LHCN-M2 (cell line): ENCODE results near the gene ZNF837. TPM values are rescaled to one million over a fixed set of nuclear protein-coding genes. Genes with fewer than 3 reads are reported as not detected.
"Not testable (repeated sequence)": the region's sequence is repeated elsewhere in the genome, so short reads cannot be mapped to it uniquely, and the experiment has no call there.

Experiments
- DNase-seq: peaks from one replicate; pipeline ENCODE4 v3.0.0-alpha.2; 2012; ENCODE audit warnings: low read depth
- polyA plus RNA-seq: library from polyadenylated mRNA; unstranded; fragments of >200 nt; gene quantifications from one replicate; pipeline ENCODE4 v1.2.1, GENCODE V29; 2012; ENCODE audit warnings: missing spikeins
- total RNA-seq: library from RNA; depleted of rRNA; stranded (reverse); fragments of >200 nt; gene quantifications from 2 replicates; pipeline ENCODE4 v1.2.3, GENCODE V29; 2014; rRNA removed

Gene ZNF837
- 4.6 and 6.0 TPM in 2 replicates for total RNA-seq
- polyA plus RNA-seq, result 1.6 TPM

- DNase-seq, result peak; percentile 100
These were observed at the start of gene ZNF837 for GRCh38 chr19:58380662-58381459. TSS of gene ZNF837 (minus strand) at chr19:58381030. CDS start at chr19:58369332, 11,698 bp downstream.

DNA sequence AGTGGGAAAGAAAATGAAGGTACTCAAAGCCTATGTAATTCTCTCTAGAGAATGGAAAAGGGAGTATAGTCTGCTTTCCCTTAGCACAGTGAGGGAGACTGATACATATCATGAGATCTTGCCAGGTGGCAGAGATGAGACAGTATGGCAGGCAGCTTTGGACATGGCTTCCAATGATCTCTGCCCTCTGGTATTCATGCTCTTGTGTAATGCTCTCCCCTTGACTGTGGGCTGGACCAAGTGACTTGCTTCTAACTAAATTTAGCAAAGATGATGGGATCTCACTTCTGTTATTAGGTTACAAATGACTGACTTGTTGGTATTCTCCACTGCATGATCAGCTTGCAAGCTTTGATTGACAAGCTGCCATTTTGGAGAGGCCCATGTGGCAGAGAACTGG lies 48.9 kb upstream of the ZNF837 start:
- no peak for DNase-seq

DNA sequence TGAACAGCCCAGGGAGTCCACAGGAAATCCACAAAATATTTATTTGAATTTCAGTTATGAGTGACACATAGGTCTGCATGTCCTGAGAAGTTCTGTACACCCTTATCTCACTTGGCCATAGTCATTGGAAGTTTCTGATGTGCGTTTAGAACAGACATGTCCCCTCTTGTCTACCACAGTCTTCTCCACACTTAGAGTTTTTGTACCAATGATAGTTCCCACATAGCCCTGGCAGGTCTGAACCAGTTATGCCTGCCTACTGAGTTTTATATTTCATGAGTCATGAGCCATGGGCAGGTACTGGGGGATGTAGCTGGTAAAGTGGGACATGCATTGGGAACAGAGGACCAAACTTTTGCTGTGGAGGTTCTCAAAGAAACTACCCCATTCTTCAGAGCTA lies 47.8 kb upstream of the ZNF837 start:
- no peak for DNase-seq

DNA sequence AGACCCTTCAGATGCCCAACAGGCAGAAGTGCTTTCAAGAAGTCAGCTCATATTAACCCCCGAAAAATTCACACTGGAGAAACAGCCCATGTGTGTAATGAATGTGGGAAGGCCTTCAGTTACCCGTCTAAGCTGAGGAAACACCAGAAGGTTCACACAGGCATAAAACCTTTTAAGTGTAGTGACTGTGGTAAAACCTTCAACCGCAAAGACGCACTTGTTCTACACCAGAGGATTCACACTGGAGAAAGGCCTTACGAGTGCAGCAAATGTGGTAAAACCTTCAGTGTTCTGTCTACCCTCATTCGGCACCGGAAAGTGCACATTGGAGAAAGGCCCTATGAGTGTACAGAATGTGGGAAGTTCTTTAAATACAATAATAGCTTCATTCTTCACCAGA lies 36.2 kb upstream of the ZNF837 start:
- DNase-seq, result no peak

GRCh38 chr19:58416604-58417003 lies 35.8 kb upstream of the ZNF837 start:
- no peak for DNase-seq

- peak; percentile 36 for DNase-seq
These were observed 28.4 kb upstream of the ZNF837 start for GRCh38 chr19:58409010-58409790.

GRCh38 chr19:58408152-58409009 lies 27.6 kb upstream of the ZNF837 start, which contains the start of gene ZNF584:
TSS of gene ZNF584 (plus strand) at chr19:58408649. CDS start at chr19:58409148, 499 bp downstream.
- DNase-seq, result peak; percentile 92

DNA sequence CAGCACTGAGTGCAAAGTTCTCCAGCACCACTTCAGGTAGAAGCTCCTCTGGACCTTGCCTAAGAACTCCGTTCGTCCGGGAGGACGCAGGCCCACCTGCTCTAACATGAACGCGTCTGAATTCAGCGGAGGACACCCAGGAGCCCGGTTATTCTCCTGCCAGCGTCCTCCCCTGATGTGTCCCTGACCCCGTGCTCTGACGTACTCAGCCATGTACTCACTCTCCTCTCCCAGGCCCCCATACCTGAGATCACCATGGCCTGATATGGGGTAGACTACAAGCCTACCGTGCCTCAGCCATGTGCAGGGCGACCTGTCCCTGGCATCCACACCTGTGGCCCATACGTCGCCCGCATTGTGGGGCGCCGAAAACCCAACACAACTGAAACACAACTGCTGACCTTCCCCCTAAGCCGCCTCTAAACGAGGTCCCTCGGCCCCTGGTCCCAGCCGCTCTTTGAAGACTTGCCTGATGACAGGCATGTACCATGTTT lies 26.9 kb upstream of the ZNF837 start:
- no peak for DNase-seq

DNA sequence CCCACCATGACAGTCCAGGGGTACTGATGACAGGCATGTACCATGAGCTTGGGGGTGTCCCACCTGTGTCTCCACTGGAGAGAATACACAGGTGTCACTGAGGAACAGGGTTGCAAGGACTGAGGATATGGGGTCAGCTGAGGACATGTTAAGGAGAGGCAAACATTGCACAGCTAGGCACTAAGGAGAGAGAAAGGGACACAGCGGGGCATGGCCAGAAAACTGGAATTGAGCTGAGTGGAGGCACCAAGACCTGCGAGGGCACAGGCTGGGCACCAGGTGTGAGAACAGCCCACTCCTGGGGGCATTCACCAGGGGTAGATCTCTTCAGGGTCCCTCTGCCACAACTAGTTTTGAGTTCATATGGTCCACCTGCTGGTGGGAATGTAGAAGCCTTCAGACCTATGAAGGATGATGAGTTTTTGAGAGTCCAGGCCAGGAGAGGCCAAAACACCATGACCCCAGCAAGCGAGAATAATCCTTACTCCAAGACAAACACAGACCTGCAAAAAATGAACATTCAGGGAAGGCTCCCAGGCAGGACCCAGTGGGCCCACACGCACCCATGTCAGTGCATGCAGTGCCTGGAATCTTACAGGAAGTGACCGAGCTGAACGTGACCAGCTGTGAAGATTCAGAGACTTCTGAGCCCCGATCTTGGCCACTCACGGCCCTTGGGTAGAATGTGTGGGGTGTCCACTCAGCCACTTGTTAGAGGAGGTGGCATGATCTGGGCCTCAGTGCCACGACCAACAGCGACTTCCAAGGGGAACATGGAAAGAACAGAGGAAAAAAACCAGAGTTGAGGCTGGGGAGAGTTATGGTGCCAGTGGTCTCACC lies 26.2 kb upstream of the ZNF837 start:
- DNase-seq, result no peak

DNA sequence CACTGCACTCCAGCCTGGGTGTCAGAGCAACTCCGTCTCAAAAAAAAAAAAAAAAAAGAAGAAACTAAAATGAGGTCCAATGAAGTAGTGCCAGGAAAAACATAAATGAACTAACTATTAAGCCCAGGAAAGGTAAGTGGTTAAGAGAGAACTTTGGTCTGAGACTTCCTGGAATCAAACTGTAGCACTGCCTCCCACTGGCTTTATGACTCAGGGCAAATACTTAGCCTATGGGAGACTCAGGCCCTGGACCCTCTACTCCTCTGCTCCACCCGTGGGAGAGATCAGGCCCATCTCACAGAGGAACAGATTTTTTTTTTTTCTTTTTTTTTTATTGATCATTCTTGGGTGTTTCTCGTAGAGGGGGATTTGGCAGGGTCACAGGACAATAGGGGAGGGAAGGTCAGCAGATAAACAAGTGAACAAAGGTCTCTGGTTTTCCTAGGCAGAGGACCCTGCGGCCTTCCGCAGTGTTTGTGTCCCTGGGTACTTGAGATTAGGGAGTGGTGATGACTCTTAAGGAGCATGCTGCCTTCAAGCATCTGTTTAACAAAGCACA lies 23.2 kb upstream of the ZNF837 start:
- DNase-seq, result not testable (repeated sequence)

- no peak for DNase-seq
These were observed 21.1 kb upstream of the ZNF837 start for GRCh38 chr19:58401840-58402421.

- DNase-seq, result peak; percentile 98
These were observed 20.3 kb upstream of the ZNF837 start for GRCh38 chr19:58400916-58401839.

DNA sequence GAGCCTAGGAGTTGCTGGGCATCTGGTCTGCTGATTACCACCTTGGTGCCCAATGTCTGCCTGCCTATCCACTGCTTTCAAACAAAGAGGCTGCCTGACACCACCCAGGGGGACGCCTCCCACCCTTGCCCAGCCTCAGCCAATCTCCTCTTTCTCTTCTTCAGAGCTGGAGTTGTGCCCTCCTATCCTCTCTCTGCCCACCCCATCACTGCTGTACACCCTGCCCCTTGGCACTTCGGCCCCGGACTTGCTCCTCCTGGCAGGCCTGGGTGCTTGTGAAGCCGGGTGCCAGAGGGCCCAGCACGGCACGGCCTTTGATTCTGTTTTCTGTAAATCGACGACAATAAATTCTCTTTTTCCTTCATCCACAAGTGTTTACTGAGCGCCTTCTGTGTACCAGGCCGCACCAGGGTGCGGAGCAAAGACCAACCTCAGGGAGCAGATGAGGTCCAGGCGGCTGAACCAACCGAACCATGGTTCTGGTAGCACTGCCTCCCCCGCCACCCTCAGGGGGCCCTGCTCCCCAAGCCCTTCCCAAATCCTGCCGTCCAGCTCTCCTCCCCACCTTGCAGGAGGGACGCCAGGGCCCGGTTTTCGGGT lies 19.6 kb upstream of the ZNF837 start:
- no peak for DNase-seq

DNA sequence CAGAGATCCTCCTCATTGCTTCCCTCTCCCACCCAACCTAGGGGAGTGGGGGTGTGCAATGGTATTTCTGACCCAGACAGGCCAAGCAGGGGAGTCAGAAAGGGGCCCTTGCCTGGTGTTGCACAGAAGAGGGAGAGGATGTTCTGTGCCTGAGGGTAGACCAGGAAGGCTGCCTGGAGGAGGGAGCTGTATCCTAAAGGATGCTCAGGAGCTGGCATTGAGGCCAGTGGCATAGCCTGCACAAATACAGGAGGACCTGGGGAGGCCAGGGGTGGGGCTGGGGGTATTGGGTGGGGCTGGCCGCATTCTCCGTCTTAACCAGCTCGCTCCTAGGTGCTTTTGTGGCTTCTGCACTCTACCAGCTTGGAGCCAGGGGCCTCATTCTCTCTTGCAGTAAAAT lies 19.1 kb upstream of the ZNF837 start:
- no peak for DNase-seq

DNA sequence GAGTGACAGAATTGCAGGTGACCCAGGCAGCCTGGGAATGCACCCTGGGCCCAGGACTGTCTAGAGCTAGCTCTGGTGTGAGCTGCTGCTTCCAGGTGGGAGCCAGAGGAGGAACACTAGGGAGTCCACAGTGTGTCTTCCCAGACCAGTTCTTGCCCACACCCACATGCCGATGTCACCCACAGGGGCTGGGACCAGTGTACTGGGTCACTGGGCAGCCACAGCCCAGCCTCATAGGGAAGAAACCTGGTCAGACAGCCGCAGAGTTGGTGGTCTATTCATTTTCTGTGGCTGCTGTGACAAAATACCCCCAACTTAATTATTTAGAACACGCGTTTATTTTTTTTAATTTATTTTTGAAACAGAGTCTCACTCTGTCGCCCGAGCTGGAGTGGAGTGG lies 17.7 kb upstream of the ZNF837 start:
- no peak for DNase-seq

DNA sequence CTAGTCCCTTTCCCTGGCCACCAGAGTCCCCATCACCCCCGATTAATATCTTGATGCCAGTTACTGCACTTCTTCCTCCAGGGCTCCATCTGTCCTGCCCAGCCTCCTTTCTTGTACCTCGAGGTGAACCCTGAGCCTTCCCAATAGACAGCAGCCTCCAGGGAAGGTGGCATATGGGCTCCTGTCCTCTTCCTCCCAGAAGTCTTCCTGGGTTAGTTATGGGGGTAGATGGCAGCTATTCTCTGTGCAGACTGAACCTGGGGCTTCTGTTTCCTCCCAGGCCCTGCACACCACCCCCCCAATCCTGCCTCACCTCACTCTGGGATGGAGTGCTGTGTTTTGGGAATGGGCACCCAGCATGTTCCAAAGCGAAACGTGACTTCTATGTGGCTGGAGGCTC lies 17.3 kb upstream of the ZNF837 start:
- DNase-seq, result no peak

DNA sequence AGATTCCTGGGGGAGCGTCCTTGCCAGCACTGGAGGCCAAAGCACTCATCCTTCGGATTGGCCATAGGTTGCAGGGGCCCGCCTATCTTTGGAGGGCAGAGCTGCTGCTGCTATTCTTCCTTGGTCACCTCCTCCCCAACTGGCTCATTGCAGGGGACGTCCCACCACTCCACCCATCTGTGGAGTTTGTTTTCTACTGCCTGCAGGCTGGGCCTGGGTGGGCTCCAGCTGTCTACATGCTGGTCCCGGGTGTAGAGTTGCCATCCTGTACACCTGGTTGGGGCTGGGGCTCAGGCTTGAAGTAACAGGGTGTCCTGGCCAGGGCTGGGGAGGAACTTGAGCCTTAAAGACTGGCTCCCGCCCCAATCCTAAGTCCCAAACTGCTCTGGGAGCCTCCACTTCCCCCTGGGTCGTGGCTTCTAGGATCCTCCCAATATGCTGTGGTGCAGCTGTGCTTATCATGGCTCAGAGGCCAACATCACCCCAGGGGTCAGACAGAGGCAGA lies 16.8 kb upstream of the ZNF837 start:
- no peak for DNase-seq
